CD8-positive, alpha-beta memory T cell (primary cell): ENCODE measurements around the gene TMOD3. TPM values are rescaled to one million over a fixed set of nuclear protein-coding genes. Genes with fewer than 3 reads are reported as not detected.
A peak's percentile ranks its signal among the peaks of the same experiment; 100 is the strongest.
"Not testable (repeated sequence)": the region's sequence is repeated elsewhere in the genome, so short reads cannot be mapped to it uniquely, and the experiment has no call there.

Experiments used
- CTCF ChIA-PET: fragments of 350-600 bp; sonication (Branson Sonifier 250); formaldehyde crosslinking; loops from one replicate; lab custom pipeline; 2021; ENCODE audit warnings: antibody characterized with exemption; lab: Charles Lee
- POLR2A ChIA-PET: fragments of 350-600 bp; sonication (Branson Sonifier 250); formaldehyde crosslinking; loops from one replicate; lab custom pipeline; 2021; ENCODE audit warnings: antibody characterized with exemption; lab: Charles Lee
- DNase-seq, 5 donors: peaks; one replicate each; pipeline versions ENCODE4 v3.0.0 to v3.0.0-alpha.2; 2020 to 2022; ENCODE audit warnings: mixed read lengths in 1 of 5
- H3K27ac ChIP-seq: one replicate; pipeline ENCODE4 v1.7.0; 2013; ENCODE audit warnings: low read depth, mild to moderate bottlenecking, low read length, moderate library complexity
- H3K27me3 ChIP-seq: 2 replicates; pipeline ENCODE4 v1.7.0; 2013; ENCODE audit warnings: low read length, mild to moderate bottlenecking; ENCODE audit not compliant: insufficient read depth, poor library complexity, severe bottlenecking
- H3K36me3 ChIP-seq: 2 replicates; pipeline ENCODE4 v1.7.0; 2013; ENCODE audit warnings: mild to moderate bottlenecking, low read length, moderate library complexity; ENCODE audit not compliant: insufficient read depth
- H3K4me1 ChIP-seq: 2 replicates; pipeline ENCODE4 v1.7.0; 2013; ENCODE audit warnings: mild to moderate bottlenecking, low read length, moderate library complexity; ENCODE audit not compliant: insufficient read depth
- H3K4me3 ChIP-seq: 2 replicates; pipeline ENCODE4 v1.7.0; 2013; ENCODE audit warnings: mild to moderate bottlenecking, low read length
- H3K9me3 ChIP-seq: 2 replicates; pipeline ENCODE4 v1.7.0; 2013; ENCODE audit warnings: mild to moderate bottlenecking, low read length
- H3K27ac Mint-ChIP-seq, 8 donors: one replicate each; pipeline ENCODE4 v1.8.0; 2020 to 2021; ENCODE audit warnings: mixed read lengths in 8 of 8, mild to moderate bottlenecking in 6 of 8, inconsistent platforms in 3 of 8, moderate library complexity in 3 of 8
- H3K27me3 Mint-ChIP-seq, 2 donors: one replicate each; pipeline ENCODE4 v1.8.0; 2020 to 2021; ENCODE audit warnings: mixed read lengths in 2 of 2, mild to moderate bottlenecking in 1 of 2, moderate library complexity in 1 of 2
- H3K36me3 Mint-ChIP-seq, 3 donors: one replicate each; pipeline ENCODE4 v1.8.0; 2020 to 2021; ENCODE audit warnings: mixed read lengths in 3 of 3, inconsistent platforms in 1 of 3, mild to moderate bottlenecking in 1 of 3
- H3K4me1 Mint-ChIP-seq, 3 donors: one replicate each; pipeline ENCODE4 v1.8.0; 2020 to 2021; ENCODE audit warnings: mixed read lengths in 3 of 3, inconsistent platforms in 1 of 3, mild to moderate bottlenecking in 1 of 3
- H3K4me3 Mint-ChIP-seq, 7 donors: one replicate each; pipeline ENCODE4 v1.8.0; 2020 to 2021; ENCODE audit warnings: mixed read lengths in 7 of 7, mild to moderate bottlenecking in 6 of 7, moderate library complexity in 4 of 7, inconsistent platforms in 2 of 7
- H3K9me3 Mint-ChIP-seq, 5 donors: one replicate each; pipeline ENCODE4 v1.8.0; 2020 to 2022; ENCODE audit warnings: mixed read lengths in 5 of 5, mild to moderate bottlenecking in 3 of 5, moderate library complexity in 2 of 5, inconsistent platforms in 1 of 5
- polyA plus RNA-seq: library from polyadenylated mRNA; unstranded; fragments of 300-500 nt; fragmentation: Illumina TruSeq; gene quantifications from one replicate; pipeline ENCODE4 v1.2.3, GENCODE V29; 2021
- total RNA-seq, 2 experiments: library from RNA; stranded (reverse); gene quantifications; one replicate each; pipeline ENCODE4 v1.2.3, GENCODE V29; 2021

The TMOD3 gene
- total RNA-seq (10 to 100 TPM; 52.6 to 54.0 TPM), polyA plus RNA-seq (34.0 TPM)

- peaks cover 0 to 5% (median 2%) of the 10 kb centered on the region in 3 donors for H3K36me3 Mint-ChIP-seq
- H3K27me3 Mint-ChIP-seq: no peaks in the 10 kb centered on the region
- ChIA-PET POLR2A (interaction anchor here (0.6 kb wide), 1 partner anchor 415 kb away, joined by 4 read pairs; no protein-coding TSS in a partner anchor), CTCF (interaction anchor here (0.8 to 1.6 kb wide), 4 partner anchors 32 to 180 kb away, joined by 4 to 6 read pairs (median 4); no protein-coding TSS in a partner anchor)
- H3K9me3 Mint-ChIP-seq: no peaks in the 10 kb centered on the region
- H3K27me3 ChIP-seq: no peaks in the 10 kb centered on the region
- H3K36me3 ChIP-seq: no peaks in the 10 kb centered on the region
- peak; percentile 80 to 93 (median 86) for DNase-seq
- peaks cover 35% of the 10 kb centered on the region for H3K4me1 ChIP-seq
- peak within 1 kb of the TSS; percentile 60 for H3K4me3 ChIP-seq
- H3K9me3 ChIP-seq: no peaks in the 10 kb centered on the region
- peak within 1 kb of the TSS; percentile 93 to 99 (median 97) for H3K4me3 Mint-ChIP-seq
- peak within 1 kb of the TSS; percentile 86 to 99 (median 96) for H3K27ac Mint-ChIP-seq
- peaks cover 44 to 54% (median 49%) of the 10 kb centered on the region in 3 donors for H3K4me1 Mint-ChIP-seq
- peak within 1 kb of the TSS; percentile 71 for H3K27ac ChIP-seq
Observed at GRCh38 chr15:51829376-51830275, at the start of gene TMOD3. TMOD3 (plus strand) TSS chr15:51829653; CDS start chr15:51862885, 33,232 bp downstream.

- H3K4me1 Mint-ChIP-seq: peaks cover 5 to 11% (median 6%) of the 10 kb centered on the region in 3 donors
- H3K27me3 Mint-ChIP-seq: no peaks in the 10 kb centered on the region
- no peak overlapping the region for H3K4me3 Mint-ChIP-seq
- Histone ChIP-seq H3K27ac (no peak overlapping the region), H3K36me3 (peaks cover 5% of the 10 kb centered on the region), H3K27me3 (no peaks in the 10 kb centered on the region), H3K4me3 (no peak overlapping the region), H3K4me1 (no peaks in the 10 kb centered on the region), H3K9me3 (no peaks in the 10 kb centered on the region)
- no peaks in the 10 kb centered on the region for H3K9me3 Mint-ChIP-seq
- peaks cover 22 to 74% (median 23%) of the 10 kb centered on the region in 3 donors for H3K36me3 Mint-ChIP-seq
- H3K27ac Mint-ChIP-seq: no peak overlapping the region
- DNase-seq: no peak
- ChIA-PET POLR2A (no interaction called here), CTCF (interaction anchor here (1.0 to 1.1 kb wide), 2 partner anchors 44 to 131 kb away, joined by 3 to 6 read pairs; no protein-coding TSS in a partner anchor)
Observed at GRCh38 chr15:51780636-51781035, 48.8 kb upstream of the TMOD3 start.

- Histone ChIP-seq H3K4me3 (no peak overlapping the region), H3K27ac (no peak overlapping the region), H3K4me1 (no peaks in the 10 kb centered on the region), H3K36me3 (peaks cover 5% of the 10 kb centered on the region), H3K27me3 (no peaks in the 10 kb centered on the region), H3K9me3 (no peaks in the 10 kb centered on the region)
- H3K36me3 Mint-ChIP-seq: peaks cover 21 to 72% (median 27%) of the 10 kb centered on the region in 3 donors
- no peak overlapping the region for H3K4me3 Mint-ChIP-seq
- no peaks in the 10 kb centered on the region for H3K9me3 Mint-ChIP-seq
- ChIA-PET POLR2A (no interaction called here), CTCF (interaction anchor here (1.0 kb wide), 1 partner anchor 45 kb away, joined by 3 read pairs; no protein-coding TSS in a partner anchor)
- peak overlapping the region in 1 of 8 donors; percentile 61 for H3K27ac Mint-ChIP-seq
- DNase-seq: no peak
- no peaks in the 10 kb centered on the region for H3K27me3 Mint-ChIP-seq
- peaks cover 0 to 6% (median 4%) of the 10 kb centered on the region in 3 donors for H3K4me1 Mint-ChIP-seq
Observed at GRCh38 chr15:51781506-51781905, 47.9 kb upstream of the TMOD3 start.

GRCh38 chr15:51782357-51782896 is 47.0 kb upstream of the TMOD3 start:
- ChIA-PET POLR2A (no interaction called here), CTCF (no interaction called here)

GRCh38 chr15:51783967-51784366 is 45.5 kb upstream of the TMOD3 start:
- peak overlapping the region in 1 of 8 donors; percentile 5 for H3K27ac Mint-ChIP-seq
- H3K27me3 ChIP-seq: no peaks in the 10 kb centered on the region
- no peaks in the 10 kb centered on the region for H3K27me3 Mint-ChIP-seq
- H3K36me3 ChIP-seq: peaks cover 5% of the 10 kb centered on the region
- no peaks in the 10 kb centered on the region for H3K9me3 ChIP-seq
- H3K4me3 ChIP-seq: no peak overlapping the region
- H3K36me3 Mint-ChIP-seq: peaks cover 21 to 68% (median 31%) of the 10 kb centered on the region in 3 donors
- H3K27ac ChIP-seq: no peak overlapping the region
- H3K4me1 ChIP-seq: no peaks in the 10 kb centered on the region
- peaks cover 0 to 6% (median 4%) of the 10 kb centered on the region in 3 donors for H3K4me1 Mint-ChIP-seq
- H3K4me3 Mint-ChIP-seq: no peak overlapping the region
- ChIA-PET CTCF (no interaction called here), POLR2A (no interaction called here)
- DNase-seq: no peak
- no peaks in the 10 kb centered on the region for H3K9me3 Mint-ChIP-seq

More at GRCh38 chr15:51782357-51782896, 47.0 kb upstream of the TMOD3 start:
- no peak overlapping the region for H3K4me3 ChIP-seq
- H3K9me3 ChIP-seq: no peaks in the 10 kb centered on the region
- no peak overlapping the region for H3K27ac ChIP-seq
- H3K4me1 ChIP-seq: no peaks in the 10 kb centered on the region
- no peak overlapping the region for H3K27ac Mint-ChIP-seq
- no peaks in the 10 kb centered on the region for H3K27me3 ChIP-seq
- no peak overlapping the region for H3K4me3 Mint-ChIP-seq
- peaks cover 5% of the 10 kb centered on the region for H3K36me3 ChIP-seq
- H3K36me3 Mint-ChIP-seq: peaks cover 21 to 68% (median 31%) of the 10 kb centered on the region in 3 donors
- H3K4me1 Mint-ChIP-seq: peaks cover 0 to 6% (median 4%) of the 10 kb centered on the region in 3 donors
- H3K9me3 Mint-ChIP-seq: no peaks in the 10 kb centered on the region
- DNase-seq: no peak
- H3K27me3 Mint-ChIP-seq: no peaks in the 10 kb centered on the region

- H3K4me1 ChIP-seq, H3K4me1 Mint-ChIP-seq, H3K27me3 ChIP-seq, H3K4me3 ChIP-seq, H3K36me3 ChIP-seq, H3K9me3 ChIP-seq, H3K27ac ChIP-seq, H3K4me3 Mint-ChIP-seq, H3K27ac Mint-ChIP-seq, POLR2A ChIA-PET, DNase-seq, H3K9me3 Mint-ChIP-seq, H3K27me3 Mint-ChIP-seq: not testable (repeated sequence)
- H3K36me3 Mint-ChIP-seq: peaks cover 4 to 40% (median 35%) of the 10 kb centered on the region in 3 donors
- CTCF ChIA-PET: interaction anchor here (2.1 kb wide), 1 partner anchor 11 kb away, joined by 11 read pairs; no protein-coding TSS in a partner anchor
Observed at GRCh38 chr15:51787130-51787529, 42.3 kb upstream of the TMOD3 start.

GRCh38 chr15:51792474-51792873 is 37.0 kb upstream of the TMOD3 start:
- H3K27me3 Mint-ChIP-seq, H3K4me3 Mint-ChIP-seq, H3K4me3 ChIP-seq, H3K4me1 Mint-ChIP-seq, H3K36me3 ChIP-seq, DNase-seq, POLR2A ChIA-PET, CTCF ChIA-PET, H3K27me3 ChIP-seq, H3K27ac ChIP-seq, H3K9me3 Mint-ChIP-seq, H3K9me3 ChIP-seq, H3K4me1 ChIP-seq: not testable (repeated sequence)
- peaks cover 2 to 12% (median 9%) of the 10 kb centered on the region in 3 donors for H3K36me3 Mint-ChIP-seq
- H3K27ac Mint-ChIP-seq: peak overlapping the region in 1 of 8 donors; percentile 55
